Measurements from ENCODE around the gene SLC27A5.
"Not testable (repeated sequence)": the region's sequence is repeated elsewhere in the genome, so short reads cannot be mapped to it uniquely, and the experiment has no call there.

Gene SLC27A5

DNA sequence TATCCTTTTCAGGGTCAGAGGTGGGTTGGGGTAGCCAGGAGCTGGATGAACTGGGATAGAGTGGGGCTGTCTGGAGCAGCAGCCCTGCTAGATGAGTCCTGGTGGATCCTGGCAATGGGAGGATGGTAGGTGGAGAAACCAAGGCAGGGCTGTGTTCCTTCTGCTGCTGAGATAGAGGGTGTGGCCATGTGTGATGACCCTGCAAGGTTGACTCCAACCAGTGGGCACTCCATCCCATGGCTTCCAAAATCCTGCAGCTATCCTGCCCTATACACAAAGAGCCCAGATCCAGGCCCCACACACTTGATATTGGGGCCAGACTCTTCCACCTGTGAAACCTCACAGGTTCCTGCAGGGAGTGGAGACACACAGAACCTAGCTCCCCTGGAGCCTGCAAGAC lies 38.0 kb downstream of the SLC27A5 start:
- no peak for DNase-seq (ENCODE audit: low read depth, low spot score)
- POLR2A ChIA-PET = interaction anchor here (0.6 kb wide), 1 partner anchor 10 kb away, joined by 3 read pairs; no protein-coding TSS in a partner anchor
- no peak for TF ChIP-seq CTCF (IDR thresholded peaks at IDR 0.05; ENCODE audit: insufficient read depth, low read length, missing control alignments)
- CTCF ChIA-PET = interaction anchor here (1.1 to 2.3 kb wide), 3 partner anchors 40 to 67 kb away, joined by 3 to 7 read pairs (median 4); partner anchors contain the start of gene ZBTB45
- no peak overlapping the region; the same call in 1 of the 2 replicates for H3K4me3 ChIP-seq (ENCODE audit: low read depth, low read length)

DNA sequence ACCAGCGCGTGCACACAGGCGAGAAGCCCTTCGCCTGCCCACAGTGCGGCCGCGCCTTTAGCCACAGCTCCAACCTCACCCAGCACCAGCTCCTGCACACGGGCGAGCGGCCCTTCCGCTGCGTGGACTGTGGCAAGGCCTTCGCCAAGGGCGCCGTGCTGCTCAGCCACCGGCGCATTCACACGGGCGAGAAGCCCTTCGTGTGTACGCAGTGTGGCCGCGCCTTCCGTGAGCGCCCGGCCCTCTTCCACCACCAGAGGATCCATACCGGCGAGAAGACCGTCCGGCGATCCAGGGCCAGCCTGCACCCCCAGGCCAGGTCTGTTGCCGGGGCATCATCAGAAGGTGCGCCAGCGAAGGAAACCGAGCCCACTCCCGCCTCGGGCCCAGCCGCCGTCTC lies 40.1 kb downstream of the SLC27A5 start:
- no peak for DNase-seq (ENCODE audit: low read depth, low spot score)
- ChIA-PET CTCF (no interaction called here), POLR2A (no interaction called here)
- no peak for TF ChIP-seq CTCF (IDR thresholded peaks at IDR 0.05; ENCODE audit: insufficient read depth, low read length, missing control alignments)
- no peak overlapping the region for H3K4me3 ChIP-seq (ENCODE audit: low read depth, low read length)

DNA sequence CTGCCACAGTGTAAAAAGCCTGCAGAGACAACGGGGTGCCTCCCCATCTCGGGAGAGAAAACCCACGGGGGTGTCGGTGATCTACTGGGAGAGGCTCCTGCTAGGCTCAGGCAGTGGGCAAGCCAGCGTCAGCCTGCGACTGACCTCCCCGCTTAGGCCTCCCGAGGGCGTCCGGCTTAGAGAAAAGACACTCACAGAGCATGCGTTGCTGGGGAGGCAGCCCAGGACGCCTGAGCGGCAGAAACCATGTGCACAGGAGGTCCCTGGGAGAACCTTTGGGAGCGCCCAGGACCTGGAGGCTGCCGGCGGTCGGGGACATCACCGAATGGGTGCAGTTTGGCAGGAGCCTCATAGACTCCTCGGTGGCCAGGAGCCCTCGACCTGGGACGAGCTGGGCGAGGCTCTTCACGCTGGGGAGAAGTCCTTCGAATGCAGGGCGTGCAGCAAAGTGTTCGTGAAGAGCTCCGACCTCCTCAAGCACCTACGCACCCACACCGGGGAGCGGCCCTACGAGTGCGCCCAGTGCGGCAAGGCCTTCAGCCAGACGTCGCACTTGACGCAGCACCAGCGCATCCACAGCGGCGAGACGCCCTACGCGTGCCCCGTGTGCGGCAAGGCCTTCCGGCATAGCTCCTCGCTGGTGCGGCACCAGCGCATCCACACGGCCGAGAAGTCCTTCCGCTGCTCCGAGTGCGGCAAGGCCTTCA lies 40.8 kb downstream of the SLC27A5 start:
- POLR2A ChIA-PET; H3K4me3 ChIP-seq (ENCODE audit: low read depth, low read length); DNase-seq (ENCODE audit: low read depth, low spot score); CTCF ChIA-PET: not testable (repeated sequence)

DNA sequence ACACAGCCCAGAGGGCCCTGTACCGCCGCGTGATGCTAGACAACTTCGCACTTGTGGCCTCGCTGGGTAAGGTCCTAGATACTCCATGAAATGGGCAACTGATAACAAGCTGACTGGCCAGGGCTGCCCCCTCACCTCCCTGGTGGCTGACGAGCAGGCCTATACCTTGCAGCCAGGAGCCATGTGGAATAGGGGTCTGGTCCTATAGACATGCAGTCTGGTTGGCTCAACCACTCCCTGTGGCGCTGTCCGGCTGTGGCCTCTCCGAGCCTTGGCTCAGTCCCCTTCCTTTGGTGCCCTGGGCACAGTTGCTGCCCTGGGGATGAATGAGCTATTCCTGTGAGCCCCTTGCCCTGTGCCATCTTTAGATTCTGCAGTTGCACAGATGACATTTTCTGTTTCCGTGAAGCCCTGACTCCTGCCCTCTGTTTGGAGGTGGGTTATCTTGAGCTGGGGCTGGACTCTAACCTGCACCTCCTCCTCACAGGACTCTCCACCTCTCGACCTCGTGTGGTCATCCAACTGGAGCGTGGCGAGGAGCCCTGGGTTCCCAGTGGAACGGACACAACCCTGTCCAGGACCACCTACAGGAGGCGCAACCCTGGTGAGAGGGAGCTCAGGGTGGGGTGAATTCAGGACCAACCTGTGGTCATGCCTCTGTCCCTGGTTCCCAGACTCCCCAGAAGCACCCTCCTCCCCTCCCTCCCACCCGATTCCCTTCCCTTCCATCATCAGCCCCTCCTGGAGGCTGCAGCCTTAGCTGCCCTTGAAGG lies 42.4 kb downstream of the SLC27A5 start:
- no peak overlapping the region for H3K4me3 ChIP-seq (ENCODE audit: low read depth, low read length)
- CTCF ChIA-PET = interaction anchor here (1.0 kb wide), 1 partner anchor 17 kb away, joined by 3 read pairs; no protein-coding TSS in a partner anchor
- no peak for TF ChIP-seq CTCF (IDR thresholded peaks at IDR 0.05; ENCODE audit: insufficient read depth, low read length, missing control alignments)
- no peak for DNase-seq (ENCODE audit: low read depth, low spot score)
- POLR2A ChIA-PET = no interaction called here

DNA sequence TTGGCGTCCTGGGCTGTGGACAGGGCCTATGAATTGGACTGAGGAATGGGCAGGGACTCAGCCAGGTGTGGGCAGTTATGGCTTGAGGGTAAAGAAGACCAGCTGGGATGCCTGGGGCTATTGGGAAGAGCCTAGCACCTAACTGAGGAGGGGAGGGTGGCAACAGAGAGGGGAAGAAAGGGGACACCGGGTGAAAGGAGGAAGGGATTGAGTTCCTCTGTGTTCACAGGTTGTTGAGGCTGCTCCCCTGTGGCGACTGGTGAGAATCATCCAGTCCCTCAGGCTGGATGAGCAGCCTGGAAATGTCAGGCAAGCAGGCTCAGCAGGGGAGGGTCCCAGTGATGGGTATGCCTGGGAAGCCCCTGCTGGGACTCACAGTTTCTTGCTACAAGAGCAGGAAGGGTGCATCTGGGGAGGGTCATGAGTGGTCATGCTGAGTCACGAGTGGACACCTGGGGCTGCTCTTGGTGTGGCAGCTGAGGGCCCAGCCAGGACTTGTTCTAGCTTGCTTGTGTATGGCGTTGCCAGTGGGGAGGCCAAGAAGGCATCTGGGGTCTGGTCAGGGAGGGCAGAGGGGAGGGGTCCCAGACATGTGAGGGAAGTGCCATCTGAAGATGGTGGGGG lies 43.5 kb downstream of the SLC27A5 start:
- peak overlapping the region; percentile 40 for H3K4me3 ChIP-seq (ENCODE audit: low read depth, low read length)
- DNase-seq (ENCODE audit: low read depth, low spot score) = no peak
- no peak for TF ChIP-seq CTCF (IDR thresholded peaks at IDR 0.05; ENCODE audit: insufficient read depth, low read length, missing control alignments)
- ChIA-PET CTCF (interaction anchor here (1.0 kb wide), 2 partner anchors 16 to 50 kb away, joined by 3 read pairs; no protein-coding TSS in a partner anchor), POLR2A (interaction anchor here (0.6 kb wide), 2 partner anchors 86 to 112 kb away, joined by 3 read pairs; no protein-coding TSS in a partner anchor)

DNA sequence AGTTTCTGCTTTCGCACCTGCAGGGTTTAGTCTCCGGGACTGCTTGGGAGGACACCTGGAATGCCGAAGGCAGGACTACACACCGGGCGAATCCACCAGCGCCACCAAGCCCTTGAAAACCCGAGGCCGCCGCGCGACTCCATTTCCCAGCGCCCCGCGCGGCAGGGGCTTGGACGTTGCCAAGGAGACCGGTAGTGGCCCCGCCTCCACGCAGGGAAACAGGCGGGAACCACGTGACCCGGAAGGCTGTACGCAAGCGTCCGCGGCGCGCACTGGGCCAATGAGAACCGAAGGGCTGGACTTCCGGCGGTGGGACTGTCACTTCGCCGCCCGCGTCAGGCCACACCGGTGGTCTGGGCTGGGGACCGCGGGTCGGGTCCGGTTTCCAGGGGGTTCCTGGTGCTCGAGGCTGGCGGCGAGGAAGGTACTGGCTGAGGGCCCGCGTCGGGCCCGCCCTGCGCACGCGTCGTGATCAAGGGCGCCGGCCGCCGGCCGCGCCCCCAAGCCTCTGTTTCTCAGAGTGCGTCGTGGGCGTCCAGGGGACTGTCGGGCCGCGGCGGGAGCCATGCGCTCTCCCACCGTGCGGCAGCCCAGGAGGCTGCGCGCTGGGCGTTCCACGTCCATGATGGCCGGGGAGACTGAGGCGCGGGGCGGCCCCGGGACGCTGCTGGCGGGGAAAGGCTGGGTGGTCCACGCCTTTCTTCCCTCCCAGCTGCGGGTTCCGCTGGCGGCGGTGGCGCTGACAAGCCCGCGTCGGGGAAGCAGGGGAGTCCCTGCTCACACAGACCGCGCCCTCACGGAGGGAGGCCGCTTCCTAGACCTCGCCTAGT lies 44.8 kb downstream of the SLC27A5 start, which contains the start of gene ZNF324:
ZNF324 (plus strand) TSS at position 321 of the 830 bp plus-strand sequence. CDS start 2,106 bp downstream, outside the sequence.
- peak within 1 kb of the TSS; percentile 80 for H3K4me3 ChIP-seq (ENCODE audit: low read depth, low read length)
- ChIA-PET CTCF (interaction anchor here (1.4 kb wide), 1 partner anchor 47 kb away, joined by 3 read pairs; no protein-coding TSS in a partner anchor), POLR2A (interaction anchor here (1.7 kb wide), 1 partner anchor 9 kb away, joined by 3 read pairs; the partner anchor contains the start of gene ZNF446)
- peak; percentile 71 for DNase-seq (ENCODE audit: low read depth, low spot score)
- TF ChIP-seq CTCF (IDR thresholded peaks at IDR 0.05; ENCODE audit: insufficient read depth, low read length, missing control alignments) = no peak
